Amniotic stem cell (primary cell): ENCODE measurements around the gene NPIPB2.
A peak's percentile ranks its signal among the peaks of the same experiment; 100 is the strongest.
"Not testable (repeated sequence)": the region's sequence is repeated elsewhere in the genome, so short reads cannot be mapped to it uniquely, and the experiment has no call there.

ENCODE experiments used
- DNase-seq: peaks from one replicate; lab custom pipeline; 2025; lab: John Stamatoyannopoulos, UW

Gene NPIPB2

GRCh38 chr16:11957591-11958395, 15.9 kb upstream of the NPIPB2 start:
- DNase-seq = no peak

- no peak for DNase-seq
Measured at GRCh38 chr16:11956558-11956957, 14.7 kb upstream of the NPIPB2 start.

DNA sequence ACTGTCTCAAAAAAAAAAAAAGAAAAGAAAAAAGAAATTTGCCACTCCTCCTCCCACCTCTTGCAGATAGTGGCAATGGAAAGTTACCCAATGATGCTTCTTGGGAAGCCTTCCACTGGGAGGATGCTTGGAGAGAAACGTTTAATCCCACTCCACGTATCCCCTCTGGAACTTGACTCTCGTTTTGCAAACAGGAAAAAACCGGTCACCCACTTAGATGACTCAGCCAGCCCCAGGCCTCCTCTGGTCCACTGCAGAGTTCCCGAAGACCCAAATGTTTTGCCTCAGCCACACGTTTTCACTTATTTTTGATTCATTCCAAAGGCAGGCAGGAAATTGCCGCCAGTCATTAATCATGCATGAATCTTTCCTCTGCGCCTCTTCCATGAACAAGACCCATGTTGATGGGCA, 13.9 kb upstream of the NPIPB2 start:
- peak; percentile 98 for DNase-seq

DNA sequence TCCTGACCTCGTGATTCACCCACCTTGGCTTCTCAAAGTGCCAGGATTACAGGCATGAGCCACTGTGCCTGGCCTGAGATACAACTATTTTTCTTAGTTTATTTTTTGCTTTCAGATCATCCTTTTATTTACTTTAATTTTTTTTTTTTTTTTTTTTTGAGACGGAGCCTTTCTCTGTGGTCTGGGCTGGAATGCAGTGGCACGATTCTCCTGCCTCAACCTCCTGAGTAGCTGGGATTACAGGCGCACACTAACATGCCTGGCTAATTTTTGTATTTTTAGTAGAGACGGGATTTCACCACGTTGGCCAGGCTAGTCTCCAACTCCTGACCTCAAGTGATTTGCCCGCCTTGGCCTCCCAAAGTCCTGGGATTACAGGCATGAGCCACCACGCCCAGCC, 11.7 kb upstream of the NPIPB2 start:
- DNase-seq = not testable (repeated sequence)

- no peak for DNase-seq
Measured at GRCh38 chr16:11950388-11950787, 8.5 kb upstream of the NPIPB2 start.

DNA sequence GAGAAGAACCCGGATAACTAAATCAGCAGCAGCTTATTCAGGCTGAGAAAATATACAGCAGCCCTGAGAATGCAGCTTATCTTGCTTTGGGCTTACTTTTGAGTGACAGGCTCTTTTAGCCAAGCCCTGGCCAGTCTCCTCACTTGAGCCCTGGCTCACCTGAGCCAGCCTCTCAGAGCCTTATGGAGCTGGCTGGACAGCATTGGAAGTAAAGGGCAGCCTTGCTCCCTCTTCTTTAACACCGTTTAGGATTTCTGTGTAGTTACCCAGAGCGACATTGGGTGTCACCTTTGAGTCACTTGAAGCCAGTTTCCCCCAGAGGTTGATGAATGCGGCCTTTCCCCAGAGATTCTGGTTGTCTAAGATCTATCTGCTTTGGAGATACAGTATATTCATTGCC, 7.7 kb upstream of the NPIPB2 start:
- peak; percentile 42 for DNase-seq

DNA sequence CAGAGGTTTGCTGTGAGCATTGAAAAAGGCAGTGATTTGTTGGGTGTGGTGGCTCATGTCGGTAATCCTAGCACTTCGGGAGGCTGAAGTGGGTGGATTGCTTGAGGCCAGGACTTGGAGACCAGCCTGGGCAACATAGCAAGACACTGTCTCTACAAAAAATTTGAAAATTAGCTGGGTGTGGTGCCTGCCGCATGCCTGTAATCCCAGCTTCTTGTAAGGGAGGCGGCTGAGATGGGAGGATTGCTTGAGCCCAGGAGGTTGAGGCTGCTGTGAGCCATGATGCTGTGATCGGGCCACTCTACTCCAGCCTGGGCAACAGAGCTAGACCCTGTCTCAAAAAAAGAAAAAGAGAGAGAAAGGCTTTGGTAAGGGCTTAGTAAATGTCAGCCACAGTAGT, 7.0 kb upstream of the NPIPB2 start:
- DNase-seq = no peak

DNA sequence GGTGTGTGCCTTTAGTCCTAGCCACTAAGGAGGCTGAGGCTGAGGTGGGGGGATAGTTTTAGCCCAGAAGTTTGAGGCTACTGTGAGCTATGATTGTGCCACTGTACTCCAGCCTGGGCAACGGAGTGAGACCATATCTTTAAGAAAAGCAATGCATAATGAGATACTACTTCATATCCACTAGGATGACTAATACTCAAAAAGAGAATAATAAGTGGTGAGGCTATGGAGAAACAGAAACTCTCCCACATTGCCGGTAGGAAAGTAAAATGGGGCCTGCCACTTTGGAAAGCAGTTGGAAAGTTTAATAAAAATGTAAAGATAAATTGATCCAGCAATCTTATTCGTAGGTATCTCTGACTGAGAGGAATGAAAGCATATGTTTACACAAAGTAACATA, 4.6 kb upstream of the NPIPB2 start:
- no peak for DNase-seq

- not testable (repeated sequence) for DNase-seq
Measured at GRCh38 chr16:11927350-11927749, 14.5 kb downstream of the NPIPB2 start.

GRCh38 chr16:11924046-11924445, 17.8 kb downstream of the NPIPB2 start:
- DNase-seq = not testable (repeated sequence)

- DNase-seq = no peak
Measured at GRCh38 chr16:11916524-11917285, 25.1 kb downstream of the NPIPB2 start.

DNA sequence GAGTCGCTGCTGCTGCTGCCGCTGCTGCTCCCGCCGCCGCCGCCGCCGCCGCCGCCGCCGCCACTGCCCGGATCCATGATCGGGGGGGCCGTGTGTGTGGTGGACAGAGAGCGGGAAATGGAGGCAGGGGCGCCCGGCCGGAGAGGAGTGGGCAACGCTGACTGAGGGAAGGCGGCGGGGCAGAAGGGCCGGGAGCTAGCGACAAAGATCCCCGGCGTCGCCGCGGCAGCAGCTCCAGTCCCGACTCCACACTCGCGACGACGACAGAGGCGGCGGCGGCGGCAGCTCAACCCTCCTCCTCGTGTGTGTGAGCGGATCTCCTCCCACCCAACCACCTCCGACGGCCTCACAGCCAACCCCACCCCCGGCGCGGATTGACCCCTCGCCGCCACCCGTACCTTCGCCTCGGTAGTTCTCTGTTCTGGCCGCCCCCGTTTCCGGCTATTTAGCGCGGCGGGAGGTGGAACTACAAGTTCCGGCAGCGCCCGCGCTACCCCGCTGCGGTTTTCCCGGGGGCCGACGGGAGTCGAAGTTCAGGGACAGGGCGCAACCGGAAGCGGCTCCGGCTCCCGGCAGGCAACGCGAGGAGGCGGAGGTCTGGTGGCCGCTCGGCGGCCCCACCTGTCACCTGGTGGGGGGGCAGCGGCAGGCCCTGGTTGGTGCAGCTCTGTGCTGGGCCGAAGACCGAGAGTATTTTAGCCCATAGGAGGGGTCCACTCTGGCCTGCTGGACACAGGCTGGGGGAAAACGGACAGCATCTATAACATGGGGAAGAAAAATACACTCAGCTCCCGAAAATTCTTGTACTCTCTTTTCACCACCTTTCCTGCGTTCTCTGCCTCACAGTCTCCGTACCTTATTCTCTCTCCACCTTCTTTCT, 26.0 kb downstream of the NPIPB2 start, which contains the start of gene GSPT1:
TSS of gene GSPT1 (minus strand) at position 313 of the 880 bp plus-strand sequence. CDS start at position 77, 236 bp downstream.
- peak; percentile 91 for DNase-seq

GRCh38 chr16:11915114-11915643, 26.7 kb downstream of the NPIPB2 start:
- no peak for DNase-seq

DNA sequence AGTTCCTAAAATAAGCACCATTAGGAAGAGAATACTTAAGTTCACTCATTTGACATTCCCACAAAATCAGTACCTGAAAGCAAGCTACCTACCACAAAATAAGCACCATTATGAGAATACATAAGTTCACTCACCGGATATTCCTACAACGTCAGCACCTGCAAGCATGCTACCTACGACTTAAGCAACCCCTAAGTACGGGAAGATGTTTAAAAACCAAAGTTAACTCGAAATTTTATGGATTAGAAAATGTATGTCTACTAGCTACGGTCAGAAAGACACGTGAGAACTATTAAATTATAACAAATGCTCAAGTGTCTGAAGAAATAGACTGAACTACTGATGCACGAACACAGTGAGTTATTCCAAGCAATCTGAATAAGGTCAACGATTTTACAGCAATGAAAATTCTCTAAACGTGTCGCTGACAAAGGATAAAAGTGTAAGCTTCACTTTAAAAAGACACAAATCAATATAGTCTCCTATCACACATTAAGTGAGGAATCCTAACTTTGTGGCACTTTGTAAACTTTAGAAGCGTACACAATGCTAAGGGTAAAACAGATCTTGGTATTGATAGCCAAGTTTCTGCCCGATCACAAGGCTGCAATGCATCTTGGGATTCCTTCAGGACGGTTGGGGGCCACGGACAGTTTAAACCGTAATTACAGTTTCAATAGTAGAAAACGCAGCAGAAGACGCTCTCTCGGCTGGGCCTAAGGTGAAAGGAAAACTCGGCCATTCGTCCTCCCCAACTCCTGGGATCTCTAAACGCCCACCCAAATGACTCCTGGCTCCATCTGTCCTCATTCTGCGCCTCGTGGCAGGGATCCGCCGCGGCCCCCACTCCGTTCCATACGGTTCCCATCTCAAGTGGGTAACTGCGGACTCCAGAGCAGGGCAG, 27.4 kb downstream of the NPIPB2 start:
- DNase-seq = no peak

DNA sequence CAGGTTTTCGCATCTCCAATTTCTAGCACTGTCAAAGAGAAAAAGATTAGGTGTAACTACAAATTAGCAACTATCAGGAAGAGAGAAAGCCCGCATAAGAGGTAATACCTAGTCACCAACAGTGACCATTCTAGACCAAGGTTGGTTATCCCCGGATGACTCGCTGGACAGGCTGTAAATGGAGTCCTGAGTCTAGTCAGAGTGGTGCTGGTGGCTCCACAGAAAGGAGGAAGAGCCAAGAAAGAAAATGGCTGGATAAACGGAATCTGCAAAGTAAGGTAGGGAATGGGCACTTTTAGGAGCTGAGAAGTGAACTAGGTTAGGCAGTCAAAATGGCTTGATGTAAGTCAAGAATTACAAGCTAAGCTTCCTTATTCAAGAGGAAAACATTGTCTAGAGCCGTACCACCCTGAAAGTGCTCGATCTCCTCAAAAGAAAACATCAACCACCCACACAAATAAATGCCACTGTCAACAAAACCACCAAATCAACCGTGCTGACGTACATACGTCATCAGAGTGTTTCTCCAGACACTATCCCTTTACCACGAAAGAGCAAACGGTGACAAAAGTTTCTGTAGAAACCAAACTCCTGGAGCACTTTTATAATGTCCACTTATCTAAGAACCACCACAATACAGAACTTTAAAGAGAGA, 28.3 kb downstream of the NPIPB2 start:
- no peak for DNase-seq

- DNase-seq = no peak
Measured at GRCh38 chr16:11909653-11910545, 31.9 kb downstream of the NPIPB2 start.

GRCh38 chr16:11907160-11907970, 34.5 kb downstream of the NPIPB2 start:
- DNase-seq = no peak

- no peak for DNase-seq
Measured at GRCh38 chr16:11903906-11904305, 37.9 kb downstream of the NPIPB2 start.
